ENCODE data around the gene PLA2G4A. TPM values are rescaled to one million over a fixed set of nuclear protein-coding genes. Genes with fewer than 3 reads are reported as not detected.

Gene PLA2G4A
- total RNA-seq, 2 experiments from 2014 or later, result 0.13 to 0.20 TPM

DNA sequence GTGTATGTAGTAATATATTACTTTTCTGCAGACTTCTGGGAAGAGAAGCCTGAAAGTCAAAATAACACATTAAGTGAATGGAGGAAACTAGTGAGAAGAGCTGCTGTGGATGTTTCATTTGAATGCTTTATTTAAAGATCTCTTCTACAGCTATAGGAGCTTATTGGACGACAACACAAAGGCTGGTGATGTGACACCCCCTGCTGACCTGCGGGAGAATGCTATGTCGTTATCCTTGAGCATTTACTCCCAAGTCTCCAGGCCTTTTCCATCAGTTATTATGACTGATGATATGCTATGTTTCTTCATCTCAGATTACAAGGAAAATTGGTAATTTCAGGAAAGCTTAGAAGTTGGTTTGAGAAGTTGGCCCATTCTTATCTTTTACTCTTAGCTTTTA lies 22.3 kb upstream of the PLA2G4A start:
- no peaks in the 10 kb centered on the region for H3K9me3 Mint-ChIP-seq
- no peaks in the 10 kb centered on the region for H3K36me3 Mint-ChIP-seq (ENCODE audit: low read depth)
- CTCF ChIA-PET, result interaction anchor here (0.8 to 1.4 kb wide), 5 partner anchors 23 to 402 kb away, joined by 3 to 6 read pairs (median 5); no protein-coding TSS in a partner anchor
- no peak overlapping the region for H3K4me3 Mint-ChIP-seq
- H3K27me3 Mint-ChIP-seq, result peaks cover 3% of the 10 kb centered on the region
- no peak for DNase-seq
- POLR2A ChIA-PET, result no interaction called here
- no peaks in the 10 kb centered on the region for H3K4me1 Mint-ChIP-seq
- H3K27ac Mint-ChIP-seq, result no peak overlapping the region

DNA sequence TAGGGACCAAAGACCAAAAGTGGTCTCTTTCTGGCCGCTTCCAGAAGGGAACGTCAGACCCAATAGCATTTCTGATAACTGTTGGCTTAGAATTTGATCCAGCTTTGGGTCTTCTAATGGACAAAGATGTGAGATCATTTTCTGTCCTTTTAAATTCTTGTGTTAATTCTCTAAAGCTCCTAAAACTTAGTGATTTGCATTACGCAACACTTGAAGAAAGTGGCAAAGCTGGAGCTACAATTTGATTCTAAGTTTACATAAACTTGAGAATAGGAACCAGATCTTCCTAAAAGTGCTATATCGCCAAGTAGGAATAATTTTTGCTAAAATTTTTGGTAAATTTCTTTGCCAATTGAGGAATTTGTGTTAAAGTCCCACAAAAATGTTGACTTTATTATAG lies 21.6 kb upstream of the PLA2G4A start:
- Mint-ChIP-seq H3K27me3 (peaks cover 3% of the 10 kb centered on the region), H3K27ac (no peak overlapping the region), H3K4me1 (no peaks in the 10 kb centered on the region), H3K36me3 (ENCODE audit: low read depth) (no peaks in the 10 kb centered on the region), H3K9me3 (no peaks in the 10 kb centered on the region), H3K4me3 (no peak overlapping the region)
- DNase-seq, result no peak
- CTCF ChIA-PET, result interaction anchor here (0.8 to 1.4 kb wide), 4 partner anchors 23 to 403 kb away, joined by 3 to 5 read pairs (median 4); no protein-coding TSS in a partner anchor
- POLR2A ChIA-PET, result no interaction called here

DNA sequence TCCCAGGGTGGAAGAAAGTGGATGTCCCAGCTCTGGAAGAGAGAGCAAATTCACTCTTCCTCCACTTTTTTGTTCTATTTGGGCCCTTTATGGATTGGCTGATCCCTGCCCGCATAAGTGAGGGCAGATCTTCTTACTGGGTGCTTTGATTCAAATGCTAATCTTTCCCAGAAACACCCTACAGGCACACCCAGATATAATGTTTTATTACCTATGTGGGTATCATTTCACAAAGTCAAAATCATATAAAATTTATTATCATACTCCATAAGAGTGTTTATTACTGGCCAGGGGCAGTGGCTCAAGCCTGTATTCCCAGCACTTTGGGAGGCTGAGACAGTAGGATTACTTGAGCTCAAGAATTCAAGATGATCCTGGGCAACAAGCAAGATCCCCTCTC lies 16.9 kb upstream of the PLA2G4A start:
- Mint-ChIP-seq H3K4me3 (no peak overlapping the region), H3K4me1 (no peaks in the 10 kb centered on the region), H3K9me3 (no peaks in the 10 kb centered on the region), H3K27ac (no peak overlapping the region), H3K27me3 (no peaks in the 10 kb centered on the region), H3K36me3 (ENCODE audit: low read depth) (no peaks in the 10 kb centered on the region)
- POLR2A ChIA-PET, result no interaction called here
- DNase-seq, result no peak
- CTCF ChIA-PET, result no interaction called here

DNA sequence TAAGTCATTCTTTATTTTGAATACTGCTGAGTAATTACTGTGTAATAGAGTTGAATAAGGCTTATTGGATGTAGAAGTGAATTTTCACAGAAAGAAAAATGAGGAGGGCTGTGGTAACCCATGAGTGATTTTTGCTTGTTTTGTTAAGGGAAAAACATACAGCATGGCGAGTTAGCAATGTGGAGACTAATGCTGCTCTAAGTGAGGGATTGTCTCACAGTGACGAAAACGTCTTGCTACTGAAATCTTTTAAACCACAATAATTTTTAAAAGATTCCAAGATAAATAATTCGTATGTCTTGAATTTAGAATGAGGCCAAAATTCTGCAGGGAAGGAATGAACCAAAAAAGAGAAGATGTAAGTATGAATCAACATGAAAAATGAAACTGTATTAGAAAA lies 16.2 kb upstream of the PLA2G4A start:
- no peaks in the 10 kb centered on the region for H3K36me3 Mint-ChIP-seq (ENCODE audit: low read depth)
- H3K27ac Mint-ChIP-seq, result no peak overlapping the region
- ChIA-PET POLR2A (no interaction called here), CTCF (no interaction called here)
- no peak overlapping the region for H3K4me3 Mint-ChIP-seq
- no peaks in the 10 kb centered on the region for H3K9me3 Mint-ChIP-seq
- no peaks in the 10 kb centered on the region for H3K4me1 Mint-ChIP-seq
- no peak for DNase-seq
- no peaks in the 10 kb centered on the region for H3K27me3 Mint-ChIP-seq

DNA sequence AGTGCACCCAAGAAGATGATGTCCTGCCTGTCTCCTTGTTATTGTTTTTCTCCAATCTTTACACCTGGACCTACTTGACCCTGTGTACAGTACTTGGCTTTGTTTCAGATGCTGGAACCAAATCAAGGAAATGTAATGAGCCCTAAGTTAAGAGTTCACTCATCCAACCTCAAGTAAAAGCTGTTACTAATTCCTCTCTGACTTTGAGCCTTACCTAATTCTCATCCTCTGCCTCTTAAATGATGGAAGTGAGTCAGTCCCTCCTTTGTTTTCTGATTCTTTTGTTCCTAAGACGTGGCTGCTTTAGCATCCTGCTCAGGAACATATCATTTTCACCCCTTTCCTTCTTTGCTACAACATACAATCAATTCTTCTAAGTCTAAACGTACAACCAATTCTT lies 15.3 kb upstream of the PLA2G4A start:
- Mint-ChIP-seq H3K9me3 (no peaks in the 10 kb centered on the region), H3K27me3 (no peaks in the 10 kb centered on the region), H3K27ac (no peak overlapping the region), H3K36me3 (ENCODE audit: low read depth) (no peaks in the 10 kb centered on the region), H3K4me1 (no peaks in the 10 kb centered on the region), H3K4me3 (no peak overlapping the region)
- no peak for DNase-seq
- ChIA-PET POLR2A (no interaction called here), CTCF (interaction anchor here (1.0 kb wide), 1 partner anchor 91 kb away, joined by 3 read pairs; no protein-coding TSS in a partner anchor)

DNA sequence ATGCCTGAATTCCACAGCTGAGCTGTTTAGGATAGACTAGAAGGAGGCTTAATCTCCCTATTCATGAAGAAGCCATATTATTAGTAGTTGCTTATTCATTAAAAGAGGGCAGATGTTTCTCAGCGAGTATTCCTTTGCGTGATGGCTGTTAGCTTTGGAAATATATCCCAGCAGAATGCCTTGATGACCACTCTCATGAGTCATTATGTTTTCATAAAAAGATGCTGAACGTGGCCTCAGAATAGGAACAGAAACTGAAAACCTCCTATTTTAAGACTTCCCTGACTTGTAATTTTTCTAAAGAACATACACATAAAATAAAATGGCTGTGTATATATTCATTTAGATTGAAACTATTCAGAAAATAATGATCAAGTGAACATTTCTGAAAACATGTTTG lies 9.6 kb upstream of the PLA2G4A start:
- CTCF ChIA-PET, result no interaction called here
- POLR2A ChIA-PET, result no interaction called here
- Mint-ChIP-seq H3K4me1 (no peaks in the 10 kb centered on the region), H3K4me3 (no peak overlapping the region), H3K36me3 (ENCODE audit: low read depth) (no peaks in the 10 kb centered on the region), H3K9me3 (no peaks in the 10 kb centered on the region), H3K27ac (no peak overlapping the region), H3K27me3 (peaks cover 2% of the 10 kb centered on the region)
- DNase-seq, result no peak

DNA sequence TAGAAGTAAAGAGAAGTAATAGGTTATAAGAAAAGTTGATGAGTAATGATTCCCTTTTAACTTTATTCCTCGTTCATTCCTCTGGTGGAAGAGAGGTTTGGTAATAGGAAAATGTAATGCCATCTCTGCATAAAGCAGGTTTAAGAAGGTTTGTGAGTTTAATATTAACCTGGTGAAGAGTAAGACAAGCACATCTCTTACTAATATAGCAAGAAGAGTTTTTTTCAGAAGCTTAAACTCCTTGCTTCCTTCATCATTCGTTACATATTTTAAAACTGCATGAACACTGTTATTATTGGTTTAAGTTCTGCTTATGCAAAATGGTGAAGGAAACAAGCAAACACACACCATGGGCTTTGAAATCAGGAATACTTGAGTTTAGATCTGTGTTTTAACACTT lies 9.2 kb upstream of the PLA2G4A start:
- Mint-ChIP-seq H3K27ac (no peak overlapping the region), H3K27me3 (peaks cover 3% of the 10 kb centered on the region), H3K4me3 (no peak overlapping the region), H3K36me3 (ENCODE audit: low read depth) (no peaks in the 10 kb centered on the region), H3K4me1 (no peaks in the 10 kb centered on the region), H3K9me3 (no peaks in the 10 kb centered on the region)
- ChIA-PET CTCF (no interaction called here), POLR2A (no interaction called here)
- DNase-seq, result no peak

DNA sequence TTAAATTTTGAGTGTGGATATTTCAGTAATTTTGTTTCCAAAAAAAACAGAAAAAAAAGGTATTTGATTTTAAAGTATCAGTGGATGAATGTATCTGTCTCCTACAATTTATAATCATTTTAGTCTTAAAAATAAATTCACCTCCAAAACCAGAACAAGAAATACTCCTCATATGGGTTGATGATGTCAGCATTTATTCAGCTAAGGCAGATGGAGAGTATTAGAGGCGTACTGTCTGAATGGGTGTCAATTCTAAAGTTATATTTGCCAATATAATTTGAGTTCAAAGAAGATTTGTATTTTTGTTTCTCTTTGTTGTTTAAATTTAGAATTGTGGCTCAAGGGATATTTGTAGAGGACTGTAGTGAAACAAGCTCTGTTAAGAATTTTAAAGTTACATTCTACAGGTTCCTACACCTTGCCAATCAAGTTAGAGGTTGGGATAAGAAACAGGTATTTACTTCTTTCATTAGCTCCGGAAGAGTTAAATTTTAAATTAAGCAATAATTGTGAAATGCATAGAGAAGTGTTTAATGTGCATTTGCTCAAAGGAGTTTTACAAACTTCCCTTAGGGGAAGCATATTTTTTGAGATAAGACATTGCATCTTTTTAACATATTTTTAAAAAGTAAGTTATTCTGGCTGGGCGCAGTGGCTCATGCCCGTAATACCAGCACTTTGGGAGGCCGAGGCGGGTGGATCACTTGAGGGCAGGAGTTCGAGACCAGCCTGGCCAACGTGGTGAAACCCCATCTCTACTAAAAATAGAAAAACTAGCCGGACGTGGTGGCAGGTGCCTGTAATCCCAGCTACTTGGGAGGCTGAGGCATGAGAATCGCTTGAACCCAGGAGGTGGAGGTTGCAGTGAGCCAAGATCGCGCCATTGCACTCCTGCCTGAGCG lies 1.2 kb downstream of the PLA2G4A start:
- Mint-ChIP-seq H3K4me1 (peaks cover 7% of the 10 kb centered on the region), H3K27me3 (peaks cover 15% of the 10 kb centered on the region), H3K4me3 (no peak overlapping the region), H3K27ac (no peak overlapping the region), H3K36me3 (ENCODE audit: low read depth) (no peaks in the 10 kb centered on the region), H3K9me3 (no peaks in the 10 kb centered on the region)
- CTCF ChIA-PET, result no interaction called here
- POLR2A ChIA-PET, result no interaction called here
- no peak for DNase-seq

DNA sequence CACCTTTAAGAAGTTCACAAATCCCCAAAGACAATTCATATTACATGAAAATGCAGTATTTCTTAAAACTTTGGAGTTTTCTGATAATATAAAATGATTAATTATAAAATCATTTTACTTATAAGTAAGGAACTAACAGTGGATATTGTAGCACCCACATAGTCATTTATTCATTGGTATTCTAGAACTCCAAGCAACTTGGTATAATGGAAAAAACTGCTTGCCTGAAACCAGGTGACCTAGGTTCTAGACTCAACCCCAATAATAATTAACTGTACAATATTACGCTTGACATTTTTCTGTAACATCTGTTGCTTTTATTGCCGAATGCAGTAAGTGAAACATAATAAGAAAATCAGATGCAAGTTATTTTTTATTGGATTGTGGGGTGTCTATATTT lies 2.4 kb downstream of the PLA2G4A start:
- Mint-ChIP-seq H3K36me3 (ENCODE audit: low read depth) (no peaks in the 10 kb centered on the region), H3K4me3 (no peak overlapping the region), H3K4me1 (peaks cover 7% of the 10 kb centered on the region), H3K27ac (no peak overlapping the region), H3K27me3 (peaks cover 13% of the 10 kb centered on the region), H3K9me3 (no peaks in the 10 kb centered on the region)
- no peak for DNase-seq
- CTCF ChIA-PET, result no interaction called here
- POLR2A ChIA-PET, result no interaction called here

DNA sequence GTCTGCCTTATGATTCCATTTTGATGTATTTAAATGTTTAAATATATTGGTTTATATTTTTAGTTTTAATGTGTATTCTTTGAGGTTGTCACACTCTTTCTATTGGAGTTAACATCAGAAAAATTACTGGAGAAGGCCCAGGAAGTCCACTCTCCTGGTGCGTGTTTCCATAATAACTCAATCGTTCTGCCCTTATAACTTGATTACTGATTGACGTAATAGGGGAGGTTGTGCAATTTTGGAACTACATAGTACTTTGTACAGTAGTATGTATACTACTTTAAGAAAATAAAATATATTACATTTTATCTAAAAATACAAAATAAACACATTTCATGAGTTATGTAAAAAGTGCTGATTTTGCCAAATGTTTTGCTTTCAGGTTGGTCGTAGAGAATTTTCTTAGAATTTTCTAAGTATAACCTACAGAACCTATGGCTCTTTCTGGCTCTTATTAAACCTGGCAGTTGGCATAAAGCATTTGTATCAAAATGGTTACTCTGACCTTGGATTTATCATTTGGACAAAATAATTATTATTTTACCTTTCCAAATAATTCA lies 5.7 kb downstream of the PLA2G4A start:
- Mint-ChIP-seq H3K27me3 (peaks cover 6% of the 10 kb centered on the region), H3K4me1 (no peaks in the 10 kb centered on the region), H3K9me3 (no peaks in the 10 kb centered on the region), H3K27ac (no peak overlapping the region), H3K4me3 (no peak overlapping the region), H3K36me3 (ENCODE audit: low read depth) (no peaks in the 10 kb centered on the region)
- no peak for DNase-seq
- ChIA-PET CTCF (no interaction called here), POLR2A (no interaction called here)

DNA sequence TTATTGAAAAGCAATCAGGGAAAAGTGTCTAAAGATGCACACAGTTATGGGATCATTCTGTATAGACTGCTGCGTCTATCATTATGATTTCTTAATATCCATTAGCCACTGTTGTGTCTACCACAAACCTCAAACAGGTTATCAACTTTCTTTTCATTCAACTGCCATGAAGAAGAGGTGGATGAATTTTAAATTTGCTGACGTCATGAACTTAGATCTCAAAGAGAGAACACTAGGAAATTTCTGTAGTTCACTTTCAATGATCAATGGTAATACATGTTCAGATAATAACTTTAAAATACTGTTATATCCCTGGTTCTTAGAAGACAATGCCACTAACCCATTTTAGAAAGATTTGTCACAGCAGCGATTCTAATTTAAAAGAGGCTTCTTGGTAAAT lies 6.7 kb downstream of the PLA2G4A start:
- ChIA-PET POLR2A (no interaction called here), CTCF (no interaction called here)
- no peak overlapping the region for H3K4me3 Mint-ChIP-seq
- H3K27ac Mint-ChIP-seq, result no peak overlapping the region
- no peaks in the 10 kb centered on the region for H3K36me3 Mint-ChIP-seq (ENCODE audit: low read depth)
- no peaks in the 10 kb centered on the region for H3K4me1 Mint-ChIP-seq
- no peaks in the 10 kb centered on the region for H3K9me3 Mint-ChIP-seq
- peaks cover 2% of the 10 kb centered on the region for H3K27me3 Mint-ChIP-seq
- no peak for DNase-seq

DNA sequence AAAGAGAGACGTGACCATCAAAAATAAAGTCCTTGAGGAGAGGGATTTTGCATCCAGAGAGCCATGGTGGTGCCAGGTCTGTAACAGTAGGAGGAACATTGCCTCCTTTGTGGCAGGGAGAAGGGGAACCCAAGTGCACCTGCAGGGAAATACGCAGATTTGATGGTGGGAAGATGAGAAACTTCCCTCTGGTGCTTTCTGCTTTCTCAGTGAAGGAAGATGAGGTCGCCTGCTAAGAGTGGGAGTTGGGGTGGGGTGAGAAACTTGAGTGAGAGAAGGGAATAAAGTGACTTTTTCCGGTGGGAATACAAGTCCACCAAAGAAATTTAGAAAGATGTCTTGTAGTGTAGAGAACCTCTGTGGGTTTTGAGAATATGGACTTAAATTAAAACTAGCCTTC lies 9.1 kb downstream of the PLA2G4A start:
- H3K9me3 Mint-ChIP-seq, result no peaks in the 10 kb centered on the region
- no peaks in the 10 kb centered on the region for H3K36me3 Mint-ChIP-seq (ENCODE audit: low read depth)
- no peak for DNase-seq
- H3K4me3 Mint-ChIP-seq, result no peak overlapping the region
- CTCF ChIA-PET, result no interaction called here
- no peaks in the 10 kb centered on the region for H3K27me3 Mint-ChIP-seq
- no peak overlapping the region for H3K27ac Mint-ChIP-seq
- POLR2A ChIA-PET, result no interaction called here
- no peaks in the 10 kb centered on the region for H3K4me1 Mint-ChIP-seq

DNA sequence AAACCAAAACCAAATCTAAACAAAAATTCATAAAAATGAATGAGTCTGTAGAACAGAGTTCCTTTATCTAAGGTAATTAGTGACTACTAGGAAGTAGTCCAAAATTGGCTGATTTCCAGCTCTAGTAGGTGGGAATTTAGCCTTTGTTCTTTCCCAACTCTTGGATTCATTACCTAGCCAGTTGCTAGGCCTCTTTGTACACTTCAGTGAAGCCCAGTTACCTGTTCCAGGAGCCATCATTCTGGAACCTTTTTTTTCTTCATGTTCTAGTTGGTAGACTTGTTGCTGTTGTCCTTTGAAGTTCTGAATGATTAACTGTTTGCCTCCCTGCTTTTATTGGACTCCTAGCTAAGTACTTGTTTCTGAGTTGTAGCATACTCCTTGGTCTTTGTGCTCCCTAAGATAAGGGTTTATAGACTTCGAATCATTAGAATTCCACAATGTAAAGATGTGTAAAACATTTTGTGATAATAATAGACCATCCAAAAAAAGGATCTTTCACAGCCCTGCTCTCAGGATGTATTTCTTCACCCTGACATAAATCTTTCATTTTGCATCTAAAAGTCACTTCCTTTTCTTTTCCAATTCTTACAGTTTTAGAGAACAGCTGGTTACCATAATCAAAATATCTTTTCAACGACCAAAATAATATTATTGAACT lies 9.8 kb downstream of the PLA2G4A start:
- Mint-ChIP-seq H3K36me3 (ENCODE audit: low read depth) (no peaks in the 10 kb centered on the region), H3K4me1 (no peaks in the 10 kb centered on the region), H3K27ac (no peak overlapping the region), H3K27me3 (no peaks in the 10 kb centered on the region), H3K9me3 (no peaks in the 10 kb centered on the region), H3K4me3 (no peak overlapping the region)
- no peak for DNase-seq
- CTCF ChIA-PET, result no interaction called here
- POLR2A ChIA-PET, result no interaction called here

DNA sequence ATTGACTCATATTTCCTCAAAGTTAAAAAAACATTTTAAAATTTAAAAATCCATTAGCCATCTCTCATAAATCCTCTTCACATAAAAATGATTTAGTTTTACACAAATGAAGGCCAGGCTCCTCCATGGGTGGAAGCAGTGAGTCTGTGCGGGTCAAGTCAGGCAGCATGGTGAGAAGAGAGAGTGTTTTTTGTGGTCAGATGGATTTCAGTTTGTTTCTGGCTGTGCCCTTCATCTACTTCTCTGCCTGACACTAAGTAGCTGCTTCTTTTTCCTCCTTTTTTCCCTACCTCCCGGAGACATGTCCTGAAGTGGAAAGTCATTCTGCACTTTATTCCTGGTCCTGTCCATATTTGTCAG lies 10.3 kb downstream of the PLA2G4A start:
- Mint-ChIP-seq H3K27me3 (no peaks in the 10 kb centered on the region), H3K27ac (no peak overlapping the region), H3K9me3 (no peaks in the 10 kb centered on the region), H3K4me3 (no peak overlapping the region), H3K36me3 (ENCODE audit: low read depth) (no peaks in the 10 kb centered on the region), H3K4me1 (no peaks in the 10 kb centered on the region)
- ChIA-PET CTCF (no interaction called here), POLR2A (no interaction called here)
- DNase-seq, result no peak
